HepG2 (cell line): Measurements from ENCODE around the gene DPH5. TPM values are rescaled to one million over a fixed set of nuclear protein-coding genes. Genes with fewer than 3 reads are reported as not detected.

Experiments
- ATF4 ChIP-seq, 2 experiments: fragments of 450-650 bp in 1 of 2; sonication (generic) in 1 of 2; formaldehyde crosslinking; IDR thresholded peaks; 2 replicates each; pipeline versions ENCODE4 v1.5.0 to v1.8.0; 2020 to 2022; ENCODE audit warnings: mild to moderate bottlenecking in 1 of 2, missing genetic modification reagents in 1 of 2
- CENPT ChIP-seq: sonication (generic); formaldehyde crosslinking; IDR thresholded peaks from 2 replicates; pipeline ENCODE4 v1.8.0; 2022; ENCODE audit warnings: low read depth, mild to moderate bottlenecking, moderate library complexity, missing genetic modification reagents
- CHD2 ChIP-seq: IDR thresholded peaks from 2 replicates; pipeline ENCODE4 v1.6.1; 2011; ENCODE audit warnings: low read depth, low read length, improper control_type of control experiment
- DMAP1 ChIP-seq: IDR thresholded peaks from 2 replicates; pipeline ENCODE4 v1.6.1; 2016
- FOXP1 ChIP-seq, 2 experiments: fragments of 450-650 bp in 1 of 2; IDR thresholded peaks; 2 replicates each; pipeline ENCODE4 v1.6.1; 2017 to 2018; ENCODE audit warnings: antibody characterized with exemption in 1 of 2
- HOXA3 ChIP-seq: sonication (generic); formaldehyde crosslinking; IDR thresholded peaks from 2 replicates; pipeline ENCODE4 v1.5.0; 2020; ENCODE audit warnings: missing genetic modification reagents
- KDM4B ChIP-seq: sonication (generic); formaldehyde crosslinking; IDR thresholded peaks from 2 replicates; pipeline ENCODE4 v1.4.0; 2020; ENCODE audit warnings: missing genetic modification reagents
- MYNN ChIP-seq: sonication (generic); formaldehyde crosslinking; IDR thresholded peaks from 2 replicates; pipeline ENCODE4 v1.4.0; 2020; ENCODE audit warnings: mild to moderate bottlenecking, low read depth, missing genetic modification reagents
- PHF8 ChIP-seq: sonication (generic); formaldehyde crosslinking; IDR thresholded peaks from 2 replicates; pipeline ENCODE4 v1.5.0; 2020; ENCODE audit warnings: missing genetic modification reagents
- PRMT3 ChIP-seq: sonication (generic); formaldehyde crosslinking; IDR thresholded peaks from 2 replicates; pipeline ENCODE4 v1.8.1; 2022; ENCODE audit warnings: low read depth, mild to moderate bottlenecking, moderate library complexity, missing genetic modification reagents, borderline replicate concordance
- SOX6 ChIP-seq, 2 experiments: fragments of 450-650 bp in 1 of 2; sonication (generic) in 1 of 2; formaldehyde crosslinking in 1 of 2; IDR thresholded peaks; 2 replicates each; pipeline versions ENCODE4 v1.4.0 to v1.6.1; 2017 to 2020; ENCODE audit warnings: antibody characterized with exemption in 1 of 2, mild to moderate bottlenecking in 1 of 2, missing genetic modification reagents in 1 of 2
- TBP ChIP-seq: sonication (generic); formaldehyde crosslinking; IDR thresholded peaks from 2 replicates; pipeline ENCODE4 v1.5.0; 2020; ENCODE audit warnings: missing genetic modification reagents
- ZBTB20 ChIP-seq: sonication (generic); formaldehyde crosslinking; IDR thresholded peaks from 2 replicates; pipeline ENCODE4 v1.8.1; 2023; ENCODE audit warnings: missing genetic modification reagents, low read depth, mild to moderate bottlenecking, borderline replicate concordance
- ZC3H13 ChIP-seq: sonication (generic); formaldehyde crosslinking; IDR thresholded peaks from 2 replicates; pipeline ENCODE4 v1.8.1; 2023; ENCODE audit warnings: mild to moderate bottlenecking, missing genetic modification reagents, moderate library complexity
- ZNF501 ChIP-seq: sonication (generic); formaldehyde crosslinking; IDR thresholded peaks from 2 replicates; pipeline ENCODE4 v1.5.1; 2020; ENCODE audit warnings: mild to moderate bottlenecking, moderate library complexity, missing genetic modification reagents
- ZNF557 ChIP-seq: sonication (generic); formaldehyde crosslinking; IDR thresholded peaks from 2 replicates; pipeline ENCODE4 v1.4.0; 2020; ENCODE audit warnings: missing genetic modification reagents
- ZNF563 ChIP-seq: sonication (generic); formaldehyde crosslinking; IDR thresholded peaks from 2 replicates; pipeline ENCODE4 v1.8.0; 2022; ENCODE audit warnings: mild to moderate bottlenecking, moderate library complexity, missing genetic modification reagents
- ZNF605 ChIP-seq: sonication (generic); formaldehyde crosslinking; IDR thresholded peaks from 2 replicates; pipeline ENCODE4 v1.8.0; 2022; ENCODE audit warnings: mild to moderate bottlenecking, missing genetic modification reagents
- ZNF609 ChIP-seq: sonication (generic); formaldehyde crosslinking; IDR thresholded peaks from 2 replicates; pipeline ENCODE4 v1.4.0; 2020; ENCODE audit warnings: mild to moderate bottlenecking, missing genetic modification reagents, borderline replicate concordance
- ZSCAN30 ChIP-seq: sonication (generic); formaldehyde crosslinking; IDR thresholded peaks from 2 replicates; pipeline ENCODE4 v1.5.0; 2020; ENCODE audit warnings: mild to moderate bottlenecking, missing genetic modification reagents
- ZXDC ChIP-seq: sonication (generic); formaldehyde crosslinking; IDR thresholded peaks from 2 replicates; pipeline ENCODE4 v1.5.0; 2020; ENCODE audit warnings: mild to moderate bottlenecking, missing genetic modification reagents
- polyA plus RNA-seq, 8 experiments: library from polyadenylated mRNA; depleted of rRNA in 3 of 8; stranded (reverse) in 7 of 8; unstranded in 1 of 8; fragments of >200 nt; fragmentation: Illumina TruSeq in 4 of 8; extraction: Trizol in 4 of 8; gene quantifications; 2 replicates each; pipeline versions ENCODE4 v1.2.1 to v1.2.3, GENCODE V29; 2011 to 2016; ENCODE audit warnings: low read depth in 4 of 8, missing spikeins in 1 of 8, mixed read lengths in 1 of 8; ENCODE audit not compliant: insufficient read depth in 1 of 8
- total RNA-seq, 5 experiments: library from RNA; depleted of rRNA; stranded (reverse); fragments of >200 nt; fragmentation: Illumina TruSeq; extraction: Trizol; gene quantifications; 2 replicates each; pipeline ENCODE4 v1.2.3, GENCODE V29; 2016; ENCODE audit warnings: low read depth in 1 of 5

Gene DPH5
- total and polyA plus RNA-seq, 2 of the 13 experiments (the other 11 are each of a cell fraction or from before 2014, with no cell fraction given), result 53.2 to 79.6 TPM

GRCh38 chr1:101025657-101026429 is at the start of gene DPH5 (continued):
- TF ChIP-seq ZXDC (0 out of 2 replicates have a peak, but pooled peaks have one; percentile 47), ATF4 (CRISPR knock-in tag; IDR thresholded peaks at IDR 0.05) (0 out of 4 replicates have a peak, but pooled peaks of 1 of the 2 experiments have one; percentile 6), PHF8 (peak; percentile 96), DMAP1 (peak; percentile 98; the same call in 1 of the 2 replicates), ZNF605 (CRISPR knock-in tag) (peak; percentile 68; the same call in 1 of the 2 replicates), ZNF501 (CRISPR knock-in tag) (peak; percentile 92), ZBTB20 (CRISPR knock-in tag) (peak; percentile 82; the same call in 1 of the 2 replicates), MYNN (CRISPR knock-in tag) (no peak), TBP (CRISPR knock-in tag) (no peak), CENPT (CRISPR knock-in tag) (no peak), ZC3H13 (no peak), HOXA3 (peak; percentile 58; the same call in 1 of the 2 replicates), ZNF557 (CRISPR knock-in tag) (peak; percentile 34; the same call in 1 of the 2 replicates), KDM4B (CRISPR knock-in tag) (peak; percentile 28; the same call in 1 of the 2 replicates), ZSCAN30 (CRISPR knock-in tag) (0 out of 2 replicates have a peak, but pooled peaks have one; percentile 66), FOXP1 (IDR thresholded peaks at IDR 0.05) (no peak), FOXP1 (CRISPR knock-in tag; IDR thresholded peaks at IDR 0.05) (no peak; the same call in 1 of the 2 replicates), ZNF609 (no peak), CHD2 (no peak), SOX6 (IDR thresholded peaks at IDR 0.05) (no peak), SOX6 (CRISPR knock-in tag; IDR thresholded peaks at IDR 0.05) (peak; percentile 79), ZNF563 (CRISPR knock-in tag) (no peak), PRMT3 (CRISPR knock-in tag) (0 out of 2 replicates have a peak, but pooled peaks have one; percentile 45)
